Smooth muscle cell (in vitro differentiated cells): ENCODE measurements around the gene XKR8. TPM values are rescaled to one million over a fixed set of nuclear protein-coding genes. Genes with fewer than 3 reads are reported as not detected.

Experiments
- DNase-seq: peaks from one replicate; lab custom pipeline; 2025; ENCODE audit not compliant: unreplicated experiment; lab: John Stamatoyannopoulos, UW
- H2AFZ ChIP-seq: fragments of 200-600 bp; sonication (generic); 2 replicates; pipeline ENCODE4 v1.6.0; 2016; ENCODE audit warnings: antibody characterized with exemption, low read depth, mild to moderate bottlenecking
- H3F3A ChIP-seq: fragments of 200-600 bp; sonication (generic); 2 replicates; pipeline ENCODE4 v1.6.0; 2017; ENCODE audit warnings: antibody characterized with exemption, low read depth
- H3K27ac ChIP-seq: fragments of 200-600 bp; sonication (generic); 2 replicates; pipeline ENCODE4 v1.5.1; 2016; ENCODE audit warnings: low read depth, mild to moderate bottlenecking
- H3K27me3 ChIP-seq: fragments of 200-600 bp; sonication (generic); 2 replicates; pipeline ENCODE4 v1.6.1; 2016; ENCODE audit warnings: low read depth, mild to moderate bottlenecking
- H3K36me3 ChIP-seq: fragments of 200-600 bp; sonication (generic); 2 replicates; pipeline ENCODE4 v1.5.1; 2016; ENCODE audit warnings: low read depth
- H3K4me1 ChIP-seq: fragments of 200-600 bp; sonication (generic); 2 replicates; pipeline ENCODE4 v1.5.1; 2016; ENCODE audit warnings: low read depth
- H3K4me2 ChIP-seq: fragments of 200-600 bp; sonication (generic); 2 replicates; pipeline ENCODE4 v1.6.0; 2016; ENCODE audit warnings: mild to moderate bottlenecking
- H3K4me3 ChIP-seq: fragments of 200-600 bp; sonication (generic); 2 replicates; pipeline ENCODE4 v1.5.1; 2016; ENCODE audit warnings: mild to moderate bottlenecking
- H3K79me2 ChIP-seq: fragments of 200-600 bp; sonication (generic); 2 replicates; pipeline ENCODE4 v1.6.0; 2016; ENCODE audit warnings: low read depth, mild to moderate bottlenecking
- H3K9ac ChIP-seq: fragments of 200-600 bp; sonication (generic); 2 replicates; pipeline ENCODE4 v1.6.0; 2016; ENCODE audit warnings: low read depth
- H3K9me3 ChIP-seq: fragments of 200-600 bp; sonication (generic); replicated peaks from 2 replicates; pipeline ENCODE4 v1.5.1; 2016; ENCODE audit warnings: low read depth
- H4K20me1 ChIP-seq: fragments of 200-600 bp; sonication (generic); 2 replicates; pipeline ENCODE4 v1.6.0; 2016; ENCODE audit warnings: low read depth
- CTCF ChIP-seq: fragments of 200-600 bp; sonication (generic); IDR thresholded peaks from 2 replicates; pipeline ENCODE4 v1.5.1; 2017; ENCODE audit warnings: borderline replicate concordance, mild to moderate bottlenecking, antibody characterized with exemption; ENCODE audit not compliant: insufficient read depth, poor library complexity, severe bottlenecking
- WGBS: methylation state at CpG from one replicate; pipeline ENCODE4 v1.1.7; 2016; ENCODE audit warnings: low lambda C conversion rate; 5-methylcytosine and 5-hydroxymethylcytosine counted together
- polyA plus RNA-seq: library from polyadenylated mRNA; unstranded; fragments of >200 nt; fragmentation: Nextera tagmentation; extraction: Ambion mirVana; gene quantifications from 2 replicates; pipeline ENCODE4 v1.2.1, GENCODE V29; 2016
- total RNA-seq: library from RNA; depleted of rRNA; stranded (reverse); fragments of >200 nt; gene quantifications from 2 replicates; pipeline ENCODE4 v1.2.3, GENCODE V29; 2014

Gene XKR8
- total and polyA plus RNA-seq, 2 experiments from 2014 or later = 10.7 to 19.4 TPM

GRCh38 chr1:27970401-27970800 lies 10.6 kb downstream of the XKR8 start:
- no peaks in the 10 kb centered on the region for H3K4me1 ChIP-seq
- no peak for DNase-seq
- no peak overlapping the region for H2AFZ ChIP-seq
- H3K27me3 ChIP-seq = no peaks in the 10 kb centered on the region
- no peaks in the 10 kb centered on the region for H3K79me2 ChIP-seq
- H3F3A ChIP-seq = peaks cover 7% of the 10 kb centered on the region
- 63% methylated on average over 6 of the region's 6 CpGs for WGBS
- H3K4me3 ChIP-seq = no peak overlapping the region
- H3K4me2 ChIP-seq = peak overlapping the region; percentile 52
- H4K20me1 ChIP-seq = no peaks in the 10 kb centered on the region
- no peaks in the 10 kb centered on the region for H3K9me3 ChIP-seq
- no peaks in the 10 kb centered on the region for H3K36me3 ChIP-seq
- no peak for TF ChIP-seq CTCF
- H3K27ac ChIP-seq = peak overlapping the region; percentile 71
- no peak overlapping the region for H3K9ac ChIP-seq

- no peak for DNase-seq
- H2AFZ ChIP-seq = no peak overlapping the region
- H3K27me3 ChIP-seq = no peaks in the 10 kb centered on the region
- no peak for TF ChIP-seq CTCF
- no peak overlapping the region for H3K4me2 ChIP-seq
- no peak overlapping the region for H3K27ac ChIP-seq
- H3K9me3 ChIP-seq = no peaks in the 10 kb centered on the region
- no peaks in the 10 kb centered on the region for H3K36me3 ChIP-seq
- H3K9ac ChIP-seq = no peak overlapping the region
- H3K4me3 ChIP-seq = no peak overlapping the region
- H3K4me1 ChIP-seq = no peaks in the 10 kb centered on the region
- H3F3A ChIP-seq = peaks cover 7% of the 10 kb centered on the region
- no peaks in the 10 kb centered on the region for H3K79me2 ChIP-seq
- H4K20me1 ChIP-seq = no peaks in the 10 kb centered on the region
Measured at GRCh38 chr1:27971674-27972073, 11.9 kb downstream of the XKR8 start.

- H3K27ac ChIP-seq = no peak overlapping the region
- 96% methylated on average over 4 of the region's 4 CpGs for WGBS
- H3K9me3 ChIP-seq = no peaks in the 10 kb centered on the region
- H2AFZ ChIP-seq = no peak overlapping the region
- no peak for TF ChIP-seq CTCF
- H3K79me2 ChIP-seq = no peaks in the 10 kb centered on the region
- DNase-seq = no peak
- peaks cover 7% of the 10 kb centered on the region for H3F3A ChIP-seq
- H3K4me3 ChIP-seq = no peak overlapping the region
- H3K36me3 ChIP-seq = no peaks in the 10 kb centered on the region
- no peaks in the 10 kb centered on the region for H3K27me3 ChIP-seq
- no peaks in the 10 kb centered on the region for H4K20me1 ChIP-seq
- H3K9ac ChIP-seq = no peak overlapping the region
- H3K4me2 ChIP-seq = no peak overlapping the region
- H3K4me1 ChIP-seq = no peaks in the 10 kb centered on the region
Measured at GRCh38 chr1:27972141-27972540, 12.4 kb downstream of the XKR8 start.

DNA sequence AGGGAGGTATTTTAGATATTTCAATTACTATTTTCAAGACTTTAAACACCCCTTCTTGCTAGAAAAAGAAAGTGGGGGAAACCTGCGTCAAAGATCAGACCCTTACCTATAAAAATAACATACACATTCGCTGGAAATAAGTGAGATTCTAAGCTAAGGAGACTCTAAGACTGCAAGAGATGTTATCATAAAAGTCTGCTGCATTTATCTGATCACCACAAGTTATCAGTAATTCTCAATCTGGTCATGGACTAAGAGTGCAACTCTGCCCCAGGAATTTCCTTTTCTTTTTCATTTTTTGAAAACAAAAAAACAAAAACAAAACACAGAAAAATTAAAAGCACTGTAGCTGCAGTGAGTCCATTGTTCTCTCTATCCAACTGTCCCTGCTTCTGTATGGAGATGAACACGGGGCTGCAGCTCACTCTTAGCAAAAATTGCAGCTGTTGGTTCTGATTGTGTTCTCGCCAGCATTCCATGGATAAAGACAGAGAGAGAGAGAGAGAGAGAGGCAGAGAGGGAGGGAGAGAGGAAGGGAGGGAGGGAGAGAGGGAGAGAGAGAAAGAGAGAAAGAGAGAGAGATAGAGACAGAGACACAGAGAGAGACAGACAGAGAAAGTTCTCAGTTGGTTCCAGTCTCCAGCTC lies 14.1 kb downstream of the XKR8 start:
- H3K9ac ChIP-seq = no peak overlapping the region
- H3K4me3 ChIP-seq = no peak overlapping the region
- no peak for DNase-seq
- H3K4me2 ChIP-seq = no peak overlapping the region
- no peaks in the 10 kb centered on the region for H3K4me1 ChIP-seq
- H3K9me3 ChIP-seq = no peaks in the 10 kb centered on the region
- no peaks in the 10 kb centered on the region for H3K36me3 ChIP-seq
- H2AFZ ChIP-seq = no peak overlapping the region
- peaks cover 7% of the 10 kb centered on the region for H3F3A ChIP-seq
- H3K27me3 ChIP-seq = no peaks in the 10 kb centered on the region
- no peak overlapping the region for H3K27ac ChIP-seq
- WGBS = 89% methylated on average over 4 of the region's 4 CpGs
- H3K79me2 ChIP-seq = no peaks in the 10 kb centered on the region
- TF ChIP-seq CTCF = no peak
- no peaks in the 10 kb centered on the region for H4K20me1 ChIP-seq
